HG02588 (cell line): Measurements from ENCODE around the gene TBC1D1.

Source experiments
- ATAC-seq: cut with Tn5 transposase; IDR thresholded peaks from one replicate; pipeline ENCODE4 v1.9.1; 2021; ENCODE audit warnings: mild to moderate bottlenecking, moderate library complexity; ENCODE audit not compliant: unreplicated experiment

Gene TBC1D1

GRCh38 chr4:38161208-38162113 is 270.6 kb downstream of the TBC1D1 start:
- no peak for ATAC-seq

DNA sequence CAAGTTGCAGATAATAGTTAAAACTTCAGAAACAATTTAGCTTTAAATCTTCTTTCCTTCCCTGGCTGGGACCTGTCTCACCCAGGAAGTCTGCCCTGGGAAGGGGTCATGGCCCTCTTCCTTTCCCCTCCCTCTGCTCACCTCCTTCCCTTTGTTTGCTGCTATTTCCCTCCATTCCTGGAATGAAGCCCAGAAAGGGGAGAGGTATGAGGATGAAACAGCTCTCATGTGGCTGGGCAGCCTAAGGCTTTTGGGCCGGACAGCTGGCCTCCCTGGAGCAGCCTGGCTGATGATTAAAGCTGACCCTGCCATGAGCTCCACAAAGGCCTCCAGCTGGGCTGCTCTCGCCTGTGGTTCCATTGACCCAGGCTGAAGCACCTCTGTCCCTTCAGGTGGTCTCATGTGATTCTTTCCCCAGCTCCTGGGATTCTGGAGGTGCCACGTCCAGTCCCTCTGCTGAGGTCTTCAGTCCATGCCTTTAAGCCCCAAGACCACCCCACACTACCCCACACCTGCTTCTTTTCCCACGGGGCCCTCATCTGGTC is 271.4 kb downstream of the TBC1D1 start:
- ATAC-seq, result no peak

- ATAC-seq, result no peak
Measured at GRCh38 chr4:38163216-38164006, 272.5 kb downstream of the TBC1D1 start.

GRCh38 chr4:38164346-38164745 is 273.5 kb downstream of the TBC1D1 start:
- no peak for ATAC-seq

GRCh38 chr4:38166082-38166481 is 275.2 kb downstream of the TBC1D1 start:
- no peak for ATAC-seq

- ATAC-seq, result no peak
Measured at GRCh38 chr4:38166768-38167167, 275.9 kb downstream of the TBC1D1 start.

- ATAC-seq, result no peak
Measured at GRCh38 chr4:38167973-38168372, 277.1 kb downstream of the TBC1D1 start.

- ATAC-seq, result no peak
Measured at GRCh38 chr4:38169524-38169923, 278.6 kb downstream of the TBC1D1 start.

DNA sequence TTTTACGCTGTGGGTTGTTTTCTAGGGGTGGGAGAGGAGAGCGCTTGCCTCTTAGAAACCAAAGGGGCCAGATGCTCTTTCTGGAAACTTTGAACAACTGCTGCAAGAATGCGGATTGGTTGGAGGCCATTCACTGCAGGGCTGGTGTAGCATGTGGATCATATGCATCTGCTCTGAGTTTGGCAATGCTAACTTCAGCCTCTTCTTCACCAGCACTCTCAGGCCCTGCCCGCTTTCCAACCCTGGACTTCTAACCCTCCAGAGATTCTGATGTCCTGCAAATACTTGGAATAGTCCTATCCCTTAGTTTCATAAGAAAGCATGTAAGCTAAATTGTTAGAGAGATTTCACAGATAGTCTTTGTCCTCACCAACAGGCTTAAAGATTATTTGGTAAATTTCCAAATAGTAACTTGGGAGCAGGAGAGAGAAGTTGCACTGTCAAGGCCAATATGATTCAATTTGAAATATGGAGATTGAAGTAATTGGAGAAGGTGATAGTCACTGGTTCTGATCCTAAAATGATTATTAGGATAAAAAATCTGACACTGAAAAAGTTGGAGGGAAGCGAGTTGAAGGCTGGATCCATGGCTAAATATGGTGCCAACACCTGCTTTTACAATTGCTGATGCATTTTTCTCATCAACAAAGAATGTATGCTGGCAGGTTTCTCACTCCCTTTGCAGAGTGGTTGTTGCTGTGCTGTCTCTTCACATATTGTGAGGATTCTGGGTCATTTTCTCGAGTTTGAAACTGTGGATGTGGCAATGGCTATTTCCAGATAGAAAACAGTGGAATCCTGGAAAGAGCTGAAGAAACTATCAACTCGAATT is 279.7 kb downstream of the TBC1D1 start:
- no peak for ATAC-seq

GRCh38 chr4:38172078-38172477 is 281.2 kb downstream of the TBC1D1 start:
- no peak for ATAC-seq

GRCh38 chr4:38173935-38174518 is 283.1 kb downstream of the TBC1D1 start:
- no peak for ATAC-seq

- ATAC-seq, result no peak
Measured at GRCh38 chr4:38174801-38175200, 283.9 kb downstream of the TBC1D1 start.

GRCh38 chr4:38176165-38176564 is 285.3 kb downstream of the TBC1D1 start:
- no peak for ATAC-seq

DNA sequence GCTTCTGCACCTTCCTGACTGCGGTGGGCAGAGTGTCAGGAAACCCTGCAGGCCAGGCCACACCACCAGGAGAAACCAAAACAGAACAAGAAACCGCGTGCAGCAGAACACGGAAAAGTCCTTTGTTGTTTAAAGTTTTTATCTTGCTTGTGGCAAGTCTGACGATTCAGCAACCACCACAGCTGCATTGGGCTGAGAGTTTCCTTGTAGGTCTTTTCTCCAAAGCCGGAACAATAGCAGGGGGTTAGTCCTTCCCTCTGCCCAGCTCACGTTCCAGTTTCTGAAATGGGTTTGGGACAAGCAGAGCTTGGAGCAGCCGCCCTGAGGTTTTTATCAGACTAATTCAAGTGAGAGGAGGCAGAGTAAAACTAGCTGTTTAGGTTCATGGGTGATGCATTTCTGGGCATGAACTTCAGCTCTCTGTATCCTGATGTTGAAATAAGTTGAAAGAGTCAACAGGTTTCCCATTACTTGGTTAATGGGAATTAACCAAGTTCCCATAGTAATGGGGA is 286.2 kb downstream of the TBC1D1 start:
- no peak for ATAC-seq

DNA sequence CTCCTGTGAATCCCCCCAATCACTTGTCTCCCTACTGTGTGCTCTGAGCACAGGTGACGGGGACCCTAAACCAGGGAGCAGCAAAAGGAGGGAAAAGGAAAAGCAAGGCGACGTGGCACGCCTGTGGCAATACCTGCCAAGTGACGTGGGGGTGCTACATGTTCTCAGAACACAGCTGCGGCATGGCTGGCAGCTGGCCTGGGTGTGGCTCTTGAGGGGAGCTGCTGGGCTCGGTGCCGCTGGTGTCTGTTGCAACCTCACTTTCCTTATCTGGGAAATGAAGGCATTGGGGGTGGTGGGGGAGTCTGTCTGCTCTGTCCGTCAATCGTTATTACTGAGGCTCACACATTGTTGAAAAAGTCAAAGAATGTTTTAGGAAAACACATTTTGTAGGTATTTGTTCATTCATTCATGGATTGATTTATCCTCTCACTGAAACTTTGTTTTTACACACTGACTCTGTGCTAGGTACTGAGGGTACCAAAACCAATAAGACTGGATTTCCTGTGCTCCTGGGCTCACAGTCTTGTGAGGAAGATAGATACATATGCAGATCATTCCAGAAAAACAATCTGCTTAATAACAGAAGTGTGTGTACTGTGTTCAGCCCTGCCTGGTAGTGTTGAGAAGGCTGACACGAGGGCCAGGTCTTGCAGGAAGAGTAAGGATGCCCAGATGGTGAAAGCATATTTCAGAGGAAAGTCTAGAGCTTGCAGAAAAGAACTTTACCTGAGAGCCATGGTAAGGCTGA is 286.9 kb downstream of the TBC1D1 start:
- ATAC-seq, result no peak

- no peak for ATAC-seq
Measured at GRCh38 chr4:38178392-38178995, 287.6 kb downstream of the TBC1D1 start.

DNA sequence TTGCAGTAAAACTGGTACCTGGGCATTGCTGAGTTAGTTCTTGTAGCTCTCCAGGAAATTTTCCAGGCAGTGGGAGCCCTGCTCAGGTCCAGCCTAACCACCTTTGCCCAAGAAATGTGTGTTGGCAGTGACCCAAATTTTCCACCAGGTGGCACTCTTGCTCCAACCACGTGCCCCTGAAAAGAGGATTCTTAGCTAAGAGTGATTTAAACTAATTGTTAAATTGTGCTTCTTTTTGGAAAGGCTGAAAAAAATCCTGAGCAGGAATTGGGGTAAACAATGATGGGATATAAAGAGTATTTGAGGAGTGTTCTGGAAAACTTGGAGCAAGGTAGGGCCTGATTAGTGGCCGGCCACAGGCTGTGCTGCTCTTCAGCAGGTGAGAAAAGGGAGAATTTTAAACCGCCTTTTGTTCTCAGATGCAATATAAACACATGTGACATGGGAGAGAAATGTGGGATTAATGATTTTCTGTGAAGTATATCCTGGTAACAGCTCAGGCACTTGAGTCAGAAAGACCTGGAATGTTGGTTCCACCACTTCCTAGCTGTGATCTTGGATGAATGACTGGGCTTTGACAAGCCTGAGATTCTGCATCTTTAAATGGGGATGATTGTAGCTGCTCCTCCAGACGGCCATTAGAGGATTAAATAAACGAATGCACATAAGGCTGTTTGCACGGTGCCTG is 288.9 kb downstream of the TBC1D1 start:
- ATAC-seq, result no peak

- ATAC-seq, result no peak
Measured at GRCh38 chr4:38180456-38180855, 289.6 kb downstream of the TBC1D1 start.

DNA sequence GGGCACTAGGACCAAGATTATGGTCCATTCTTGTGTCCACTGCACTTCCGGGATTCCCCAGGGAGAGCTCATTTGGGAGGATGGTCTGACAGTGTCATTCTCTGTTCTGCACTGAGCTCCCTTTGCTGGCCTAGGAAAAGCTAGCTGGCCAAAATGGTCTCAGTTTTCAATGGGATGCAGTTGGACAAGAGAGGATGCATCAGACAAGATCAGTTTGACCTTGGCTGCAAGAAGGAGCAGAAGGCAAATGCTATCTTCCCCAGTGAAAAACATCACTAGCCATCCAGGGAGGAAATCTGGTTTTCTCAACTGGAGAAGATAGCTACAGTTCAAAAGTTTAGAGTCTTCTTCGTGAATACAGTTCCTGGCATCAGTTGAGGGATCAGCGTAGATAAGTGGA is 290.4 kb downstream of the TBC1D1 start:
- no peak for ATAC-seq
